Prostate gland (tissue), 2 donors: ENCODE data around the gene ZC3H14. TPM values are rescaled to one million over a fixed set of nuclear protein-coding genes. Genes with fewer than 3 reads are reported as not detected.
A peak's percentile ranks its signal among the peaks of the same experiment; 100 is the strongest.

Source experiments
- DNase-seq: peaks from one replicate; pipeline ENCODE4 v3.0.0-alpha.2; 2019; ENCODE audit warnings: low spot score
- H3K27ac ChIP-seq, 2 donors: fragments of 200-600 bp; sonication (generic); 2 replicates each; pipeline ENCODE4 v1.5.1; 2017 to 2019
- H3K27me3 ChIP-seq: fragments of 200-600 bp; sonication (generic); replicated peaks from 2 replicates; pipeline ENCODE4 v1.5.1; 2019; ENCODE audit not compliant: insufficient read depth
- H3K36me3 ChIP-seq, 2 donors: fragments of 200-600 bp; sonication (generic); 1 replicate in 1 of 2; 2 replicates in 1 of 2; pipeline versions ENCODE4 v1.5.1 to v1.8.1; 2017 to 2019
- H3K4me1 ChIP-seq: fragments of 200-600 bp; sonication (generic); replicated peaks from 2 replicates; pipeline ENCODE4 v1.5.1; 2019
- H3K4me3 ChIP-seq, 2 donors: fragments of 200-600 bp; sonication (generic); 2 replicates each; pipeline ENCODE4 v1.5.1; 2017 to 2019
- H3K9me3 ChIP-seq: fragments of 200-600 bp; sonication (generic); 2 replicates; pipeline ENCODE4 v1.5.1; 2017
- CTCF ChIP-seq, 4 experiments: fragments of 200-600 bp in 2 of 4; fragments of 450-650 bp in 2 of 4; sonication (generic) in 2 of 4; IDR thresholded peaks; 1 replicate in 3 of 4; 2 replicates in 1 of 4; pipeline ENCODE4 v1.5.1; 2016 to 2019; ENCODE audit warnings: antibody characterized with exemption in 4 of 4, mild to moderate bottlenecking in 2 of 4, moderate library complexity in 2 of 4
- POLR2A ChIP-seq: fragments of 450-650 bp; IDR thresholded peaks from one replicate; pipeline ENCODE4 v1.6.1; 2016; ENCODE audit warnings: antibody characterized with exemption, mild to moderate bottlenecking
- POLR2AphosphoS5 ChIP-seq: sonication (generic); formaldehyde crosslinking; IDR thresholded peaks from one replicate; pipeline ENCODE4 v1.6.1; 2017; ENCODE audit warnings: antibody characterized with exemption
- WGBS: methylation state at CpG from one replicate; pipeline ENCODE4 v1.1.5; 2018; 5-methylcytosine and 5-hydroxymethylcytosine counted together
- intact Hi-C: fragments of 100-400 bp; cut with DNase I; formaldehyde crosslinking; loops from one replicate; pipeline ENCODE4 v1.14.2; 2022
- total RNA-seq, 2 donors: library from RNA; depleted of rRNA; stranded (reverse); fragments of >200 nt; gene quantifications; one replicate each; pipeline ENCODE4 v1.1.0, GENCODE V29; 2016

The ZC3H14 gene
- total RNA-seq, 2 donors from 2014 or later: 79.9 to 103 TPM

GRCh38 chr14:88556581-88556980 lies 6.3 kb upstream of the ZC3H14 start:
- intact Hi-C loops: no loop called here
- no peak overlapping the region for H3K27ac ChIP-seq
- WGBS: 45% methylated on average over 3 of the region's 3 CpGs

GRCh38 chr14:88559852-88560251 lies 3.0 kb upstream of the ZC3H14 start:
- intact Hi-C loops: loop anchor here (5.0 kb wide), 1 partner anchor 373 kb away; no protein-coding TSS in a partner anchor
- 0% methylated on average over 1 of the region's 1 CpG for WGBS
- no peak overlapping the region for H3K4me3 ChIP-seq

More at GRCh38 chr14:88556581-88556980, 6.3 kb upstream of the ZC3H14 start:
- no peak for DNase-seq
- peaks cover 7% of the 10 kb centered on the region for H3K4me1 ChIP-seq
- H3K36me3 ChIP-seq: no peaks in the 10 kb centered on the region
- TF ChIP-seq CTCF (IDR thresholded peaks at IDR 0.05) (no peak), POLR2A (no peak), POLR2AphosphoS5 (no peak)
- H3K4me3 ChIP-seq: no peak overlapping the region
- no peaks in the 10 kb centered on the region for H3K27me3 ChIP-seq
- no peaks in the 10 kb centered on the region for H3K9me3 ChIP-seq

GRCh38 chr14:88562532-88562830 lies 356 bp upstream of the ZC3H14 start:
- Histone ChIP-seq H3K27ac (peak overlapping the region; percentile 91 to 94), H3K4me3 (peak overlapping the region; percentile 97 to 99), H3K36me3 (no peaks in the 10 kb centered on the region), H3K27me3 (no peaks in the 10 kb centered on the region), H3K9me3 (no peaks in the 10 kb centered on the region), H3K4me1 (no peaks in the 10 kb centered on the region)
- WGBS: 25% methylated on average over 5 of the region's 5 CpGs
- no peak for DNase-seq
- intact Hi-C loops: loop anchor here (5.0 kb wide), 1 partner anchor 375 kb away; no protein-coding TSS in a partner anchor
- TF ChIP-seq CTCF (IDR thresholded peaks at IDR 0.05) (no peak), POLR2A (no peak), POLR2AphosphoS5 (no peak)

More at GRCh38 chr14:88559852-88560251, 3.0 kb upstream of the ZC3H14 start:
- H3K4me1 ChIP-seq: peaks cover 2% of the 10 kb centered on the region
- no peak overlapping the region for H3K27ac ChIP-seq
- no peak for TF ChIP-seq POLR2A
- peak in 3 of 4 experiments; percentile 14 to 48 (median 38) for TF ChIP-seq CTCF (IDR thresholded peaks at IDR 0.05)
- H3K36me3 ChIP-seq: no peaks in the 10 kb centered on the region
- no peak for DNase-seq
- H3K27me3 ChIP-seq: no peaks in the 10 kb centered on the region
- H3K9me3 ChIP-seq: no peaks in the 10 kb centered on the region

- H3K27ac ChIP-seq: peak overlapping the region; percentile 91 to 94
- peak overlapping the region; percentile 97 to 99 for H3K4me3 ChIP-seq
- peaks cover 0 to 8% of the 10 kb centered on the region in 2 donors for H3K36me3 ChIP-seq
- WGBS: 18% methylated on average over 7 of the region's 7 CpGs
- H3K27me3 ChIP-seq: no peaks in the 10 kb centered on the region
- intact Hi-C loops: loop anchor here (5.0 kb wide), 1 partner anchor 377 kb away; no protein-coding TSS in a partner anchor
- TF ChIP-seq POLR2AphosphoS5 (no peak), POLR2A (no peak), CTCF (IDR thresholded peaks at IDR 0.05) (no peak)
- no peak for DNase-seq
- H3K4me1 ChIP-seq: no peaks in the 10 kb centered on the region
- H3K9me3 ChIP-seq: no peaks in the 10 kb centered on the region
Measured at GRCh38 chr14:88563845-88564244, 1.0 kb downstream of the ZC3H14 start.

- Histone ChIP-seq H3K36me3 (peaks cover 0 to 14% of the 10 kb centered on the region in 2 donors), H3K4me1 (no peaks in the 10 kb centered on the region), H3K27me3 (no peaks in the 10 kb centered on the region), H3K4me3 (no peak overlapping the region), H3K27ac (no peak overlapping the region), H3K9me3 (no peaks in the 10 kb centered on the region)
- intact Hi-C loops: no loop called here
- DNase-seq: no peak
- WGBS: 86% methylated on average over 5 of the region's 5 CpGs
- no peak for TF ChIP-seq POLR2AphosphoS5
- TF ChIP-seq POLR2A: no peak
- no peak for TF ChIP-seq CTCF (IDR thresholded peaks at IDR 0.05)
Measured at GRCh38 chr14:88565427-88565826, 2.6 kb downstream of the ZC3H14 start.
